GM19351 (cell line): Measurements from ENCODE around the gene HADHA.

Experiments
- ATAC-seq: cut with Tn5 transposase; IDR thresholded peaks from one replicate; pipeline ENCODE4 v1.9.1; 2021; ENCODE audit warnings: mild to moderate bottlenecking, moderate library complexity; ENCODE audit not compliant: unreplicated experiment

HADHA gene

GRCh38 chr2:26245810-26246209 lies 1.4 kb upstream of the HADHA start:
- ATAC-seq: peak; percentile 52

GRCh38 chr2:26245231-26245732 lies 850 bp upstream of the HADHA start:
- ATAC-seq: peak; percentile 19

- ATAC-seq: no peak
Observed at GRCh38 chr2:26243470-26244308, 743 bp downstream of the HADHA start.

DNA sequence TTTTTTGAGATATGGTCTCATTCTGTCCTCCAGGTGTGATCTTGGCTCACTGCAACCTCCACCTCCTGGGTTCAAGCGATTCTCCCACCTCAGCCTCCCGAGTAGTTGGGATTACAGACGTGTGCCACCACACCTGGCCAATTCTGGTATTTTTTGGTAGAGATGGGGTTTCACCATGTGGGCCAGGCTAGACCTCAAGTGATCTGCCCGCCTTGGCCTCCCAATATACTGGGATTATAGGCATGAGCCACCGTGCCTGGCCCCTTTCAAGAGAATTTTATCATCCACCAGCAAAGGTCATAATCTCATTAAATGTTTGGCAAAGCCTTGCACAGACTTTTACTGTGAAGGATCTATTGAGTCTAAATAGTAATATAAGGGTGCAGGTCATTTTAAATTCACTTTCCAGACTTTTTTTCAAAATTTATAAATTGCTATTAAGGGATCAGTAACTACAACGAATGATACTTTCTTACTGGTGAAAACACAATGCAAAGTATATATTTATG lies 2.5 kb downstream of the HADHA start:
- ATAC-seq: no peak

DNA sequence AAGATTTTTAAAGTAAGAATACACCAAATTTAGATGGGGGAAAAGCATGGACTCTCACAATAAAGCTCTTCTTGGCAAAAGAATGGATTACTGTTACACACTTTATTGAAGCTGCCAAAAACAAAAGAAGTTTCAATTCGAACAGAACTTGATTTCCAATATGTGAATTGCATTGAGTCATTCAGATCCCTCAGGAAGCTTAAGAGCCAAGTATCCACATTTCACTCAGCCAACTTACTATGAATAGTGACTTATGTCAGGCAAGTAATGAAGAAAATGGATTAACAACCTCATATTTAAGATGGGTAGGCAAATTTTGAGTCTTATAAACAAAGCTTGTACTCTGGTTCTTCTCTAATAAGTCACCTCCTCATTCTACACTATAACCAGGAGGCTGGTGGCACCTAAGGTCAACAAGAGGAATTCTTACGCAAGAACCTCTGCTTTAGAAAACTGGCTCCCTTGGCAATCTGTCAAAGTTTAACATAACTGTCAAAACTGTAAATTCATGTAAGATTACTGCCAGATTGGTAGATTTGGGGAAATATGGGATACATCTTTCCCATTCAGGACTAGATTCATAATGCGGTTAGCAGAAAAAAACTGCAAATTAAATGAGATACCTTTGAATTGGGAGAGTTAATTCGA lies 6.0 kb downstream of the HADHA start:
- no peak for ATAC-seq

GRCh38 chr2:26237868-26238267 lies 6.6 kb downstream of the HADHA start:
- no peak for ATAC-seq

DNA sequence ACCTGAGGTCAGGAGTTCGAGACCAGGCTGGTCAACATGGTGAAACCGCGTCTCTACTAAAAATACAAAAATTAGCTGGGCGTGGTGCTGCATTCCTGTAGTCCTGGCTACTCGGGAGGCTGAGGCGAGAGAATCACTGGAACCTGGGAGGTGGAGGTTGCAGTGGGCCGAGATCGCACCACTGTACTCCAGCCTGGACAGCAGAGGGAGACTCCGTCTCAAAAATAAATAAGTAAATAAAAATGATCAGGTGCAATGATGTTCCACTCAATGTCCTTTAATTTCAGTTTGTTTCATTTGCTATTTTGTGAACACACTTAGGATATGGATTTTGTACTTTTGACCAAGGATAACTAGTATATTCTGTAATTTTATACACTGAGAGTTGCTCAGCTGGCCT lies 9.3 kb downstream of the HADHA start:
- ATAC-seq: no peak

- no peak for ATAC-seq
Observed at GRCh38 chr2:26230806-26231205, 13.6 kb downstream of the HADHA start.

DNA sequence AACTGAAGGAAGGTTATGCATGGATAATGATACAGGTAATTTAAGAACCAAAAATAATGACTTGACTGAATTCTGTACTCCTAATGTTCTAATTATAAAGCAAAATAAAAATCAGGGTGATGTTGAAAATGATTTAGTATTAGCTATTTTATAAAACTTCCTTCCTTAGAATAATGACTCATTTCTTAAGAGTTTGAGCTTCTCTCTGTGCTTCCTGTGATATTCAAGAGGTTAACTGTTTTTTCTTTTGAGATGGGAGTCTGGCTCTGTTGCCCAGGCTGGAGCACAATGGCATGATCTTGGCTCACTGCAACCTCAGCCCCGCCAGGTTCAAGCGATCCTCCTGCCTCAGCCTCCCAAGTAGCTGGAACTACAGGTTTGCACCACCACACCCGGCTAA lies 14.8 kb downstream of the HADHA start:
- no peak for ATAC-seq

- ATAC-seq: no peak
Observed at GRCh38 chr2:26224095-26224494, 20.3 kb downstream of the HADHA start.

DNA sequence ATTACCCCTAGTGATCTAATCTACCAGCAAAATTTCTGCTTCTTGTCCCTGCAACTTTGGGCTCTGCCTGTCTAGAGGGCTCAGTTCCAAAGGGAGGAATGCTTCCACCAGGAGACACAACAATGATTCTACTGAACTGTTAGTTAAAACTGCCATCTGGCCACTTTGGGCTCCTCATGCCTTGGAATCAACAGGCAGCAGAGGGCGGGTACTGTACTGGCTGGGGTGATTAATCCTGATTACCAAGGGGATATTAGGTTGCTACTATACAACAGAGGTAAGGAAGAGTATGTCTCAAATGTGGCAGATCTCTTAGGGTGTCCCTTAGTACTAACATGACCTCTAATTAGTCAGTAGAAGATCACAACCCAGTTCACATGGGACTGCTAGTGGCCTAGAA lies 21.4 kb downstream of the HADHA start:
- no peak for ATAC-seq

GRCh38 chr2:26217720-26218119 lies 26.7 kb downstream of the HADHA start:
- ATAC-seq: no peak

GRCh38 chr2:26216587-26216986 lies 27.8 kb downstream of the HADHA start:
- no peak for ATAC-seq

- ATAC-seq: no peak
Observed at GRCh38 chr2:26215833-26216232, 28.6 kb downstream of the HADHA start.

DNA sequence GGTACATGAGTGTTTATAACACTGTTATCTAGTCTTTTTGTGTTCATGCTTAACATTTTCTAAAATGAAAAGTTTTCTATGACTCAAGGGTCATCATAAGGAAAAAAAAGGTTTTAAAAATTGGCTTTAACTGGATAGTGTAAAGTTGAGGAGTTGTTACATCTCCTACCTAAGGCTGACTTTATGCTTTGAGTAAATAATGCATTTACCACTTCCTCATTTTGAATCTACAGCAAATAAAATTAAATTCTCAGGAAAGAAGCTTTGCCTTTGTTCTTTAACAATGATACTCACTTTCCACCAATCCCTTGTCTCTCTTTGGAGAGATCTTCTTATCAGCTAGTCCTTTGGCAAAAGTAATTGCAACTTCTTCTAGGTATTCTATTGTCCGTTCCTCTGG lies 29.7 kb downstream of the HADHA start:
- no peak for ATAC-seq

- ATAC-seq: no peak
Observed at GRCh38 chr2:26212011-26212410, 32.4 kb downstream of the HADHA start.

DNA sequence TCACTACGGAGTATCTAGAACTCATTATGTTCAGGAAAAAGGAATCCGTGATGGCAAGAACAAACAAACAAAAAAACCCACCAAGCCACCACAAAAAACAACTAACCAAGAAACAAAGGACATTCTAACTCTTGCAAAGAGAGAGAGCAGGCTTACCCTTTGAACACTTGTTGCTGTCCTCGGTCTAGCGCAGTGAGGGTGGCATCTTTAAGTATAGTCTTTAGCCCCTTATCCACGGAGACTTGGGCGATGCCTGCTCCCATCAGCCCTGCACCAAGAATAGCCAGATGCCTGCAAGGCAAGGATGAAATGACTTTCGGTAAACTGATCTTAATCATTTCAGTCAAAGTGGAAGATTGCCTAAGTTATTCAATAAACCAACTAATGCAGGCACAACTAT lies 40.5 kb downstream of the HADHA start:
- ATAC-seq: no peak

- no peak for ATAC-seq
Observed at GRCh38 chr2:26202981-26203490, 41.4 kb downstream of the HADHA start.

- ATAC-seq: no peak
Observed at GRCh38 chr2:26197516-26197915, 46.9 kb downstream of the HADHA start.

DNA sequence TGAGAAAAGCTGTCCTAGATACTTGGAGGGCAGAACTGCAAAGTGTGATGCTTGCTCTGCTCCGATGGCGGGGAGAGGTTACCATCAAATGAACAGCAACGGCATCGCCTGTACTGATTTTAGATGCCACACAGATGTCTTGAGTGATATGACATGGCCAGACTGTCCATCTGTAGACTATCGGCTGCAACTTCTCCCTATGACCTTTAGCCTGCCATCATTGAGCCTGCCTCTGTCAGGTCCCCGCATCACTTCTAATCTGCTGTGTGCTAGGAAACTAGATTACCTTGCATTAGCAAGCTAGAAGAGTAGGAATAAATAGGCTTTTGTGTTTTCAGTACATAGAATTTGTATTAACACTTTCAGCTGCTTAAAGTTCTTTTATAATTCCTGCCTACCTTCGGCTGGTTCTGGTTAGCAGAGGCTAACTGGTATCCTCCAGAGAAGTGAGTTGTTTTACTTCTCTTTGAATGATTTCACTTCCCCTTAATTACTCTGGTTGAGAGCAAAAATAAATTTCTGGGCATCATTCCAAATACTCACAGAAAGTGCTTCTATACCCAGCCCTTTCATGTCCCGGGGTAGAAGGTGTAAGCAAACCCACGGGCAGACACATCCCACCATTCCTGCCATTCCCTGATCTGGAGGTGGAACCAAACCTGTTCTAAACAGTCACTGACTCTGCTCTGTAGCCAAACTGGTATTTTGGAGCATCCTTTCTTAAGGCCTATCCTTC lies 47.6 kb downstream of the HADHA start:
- no peak for ATAC-seq
